Measurements from ENCODE around the gene CHIT1. TPM values are rescaled to one million over a fixed set of nuclear protein-coding genes. Genes with fewer than 3 reads are reported as not detected.

CHIT1 gene
- total and polyA plus RNA-seq, 9 of the 15 experiments (the other 6 are each of a cell fraction or from before 2014, with no cell fraction given), result not detected

DNA sequence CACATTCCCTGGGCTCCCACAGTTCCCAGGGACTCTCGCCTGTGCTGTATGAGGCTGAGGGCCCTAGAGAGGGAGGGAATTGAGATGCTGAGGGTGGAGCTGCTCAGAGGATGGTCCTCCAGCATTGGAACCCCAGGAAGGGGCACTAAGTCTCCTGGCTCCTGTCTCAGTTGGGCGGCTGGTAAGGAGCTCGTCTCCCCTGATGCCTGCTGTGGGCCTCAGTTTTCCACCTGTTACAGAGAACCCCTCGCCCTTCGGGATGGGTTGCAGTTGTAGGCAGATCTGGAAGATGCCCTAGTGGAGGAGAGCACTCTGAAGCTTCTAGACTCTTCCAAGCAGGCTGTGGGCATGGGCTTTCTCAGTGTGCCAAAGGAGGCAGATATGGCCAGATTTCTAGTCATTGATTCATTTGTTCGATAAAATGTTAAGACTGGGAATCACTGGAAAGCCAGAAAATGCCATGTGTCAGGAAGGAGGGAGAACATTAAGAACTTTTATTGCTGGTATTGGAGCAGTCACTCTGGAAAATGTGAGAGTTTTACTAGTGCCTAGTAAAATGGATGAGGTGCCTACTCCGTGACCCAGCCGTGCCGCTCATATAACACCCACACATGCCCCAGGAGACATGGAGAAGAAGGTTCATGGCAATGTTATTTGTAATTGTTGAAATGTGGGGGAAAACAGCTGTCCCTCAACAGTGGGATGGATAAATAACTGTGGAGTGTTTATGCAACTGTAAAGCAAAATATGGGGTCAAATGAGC, 53.0 kb downstream of the CHIT1 start:
- WGBS (ENCODE audit: insufficient coverage, low coverage, missing lambda C conversion rate), result 2% methylated on average over 9 of the region's 9 CpGs
- H3K9ac ChIP-seq (ENCODE audit: insufficient read depth in 1 of 2, low read depth in 2 of 2, low read length in 2 of 2), result 0 out of 4 replicates have a peak overlapping the region, but pooled peaks of 1 of the 2 experiments have one; percentile 4
- H3K4me1 ChIP-seq (replicated peaks in 1 of 2; ENCODE audit: control insufficient read depth in 2 of 2, insufficient read depth in 2 of 2, low read length in 2 of 2), result peaks cover 0 to 5% of the 10 kb centered on the region in 2 experiments; a peak in 1 of 5 replicates

More for the DNA sequence above, 53.0 kb downstream of the CHIT1 start:
- TF ChIP-seq, protein P1, sequence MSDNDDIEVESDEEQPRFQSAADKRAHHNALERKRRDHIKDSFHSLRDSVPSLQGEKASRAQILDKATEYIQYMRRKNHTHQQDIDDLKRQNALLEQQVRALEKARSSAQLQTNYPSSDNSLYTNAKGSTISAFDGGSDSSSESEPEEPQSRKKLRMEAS (CRISPR knock-in tag; IDR thresholded peaks at IDR 0.05), result no peak
- TF ChIP-seq, protein P2, sequence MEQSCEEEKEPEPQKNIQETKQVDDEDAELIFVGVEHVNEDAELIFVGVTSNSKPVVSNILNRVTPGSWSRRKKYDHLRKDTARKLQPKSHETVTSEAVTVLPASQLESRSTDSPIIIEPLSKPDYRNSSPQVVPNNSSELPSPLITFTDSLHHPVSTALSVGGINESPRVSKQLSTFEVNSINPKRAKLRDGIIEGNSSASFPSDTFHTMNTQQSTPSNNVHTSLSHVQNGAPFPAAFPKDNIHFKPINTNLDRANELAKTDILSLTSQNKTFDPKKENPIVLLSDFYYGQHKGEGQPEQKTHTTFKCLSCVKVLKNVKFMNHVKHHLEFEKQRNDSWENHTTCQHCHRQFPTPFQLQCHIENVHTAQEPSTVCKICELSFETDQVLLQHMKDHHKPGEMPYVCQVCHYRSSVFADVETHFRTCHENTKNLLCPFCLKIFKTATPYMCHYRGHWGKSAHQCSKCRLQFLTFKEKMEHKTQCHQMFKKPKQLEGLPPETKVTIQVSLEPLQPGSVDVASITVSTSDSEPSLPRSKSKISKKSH (CRISPR knock-in tag; IDR thresholded peaks at IDR 0.05), result no peak
- no peak for TF ChIP-seq EWSR1 (IDR thresholded peaks at IDR 0.05; ENCODE audit: borderline replicate concordance, low read depth, partially characterized antibody)
- TF ChIP-seq ZC3H4 (CRISPR knock-in tag; IDR thresholded peaks at IDR 0.05; ENCODE audit: borderline replicate concordance), result no peak
- TF ChIP-seq TRIM28 (IDR thresholded peaks at IDR 0.05), result no peak
- no peak for TF ChIP-seq STAT5A (IDR thresholded peaks at IDR 0.05; ENCODE audit: borderline replicate concordance, low read length)
- TF ChIP-seq, protein P3, sequence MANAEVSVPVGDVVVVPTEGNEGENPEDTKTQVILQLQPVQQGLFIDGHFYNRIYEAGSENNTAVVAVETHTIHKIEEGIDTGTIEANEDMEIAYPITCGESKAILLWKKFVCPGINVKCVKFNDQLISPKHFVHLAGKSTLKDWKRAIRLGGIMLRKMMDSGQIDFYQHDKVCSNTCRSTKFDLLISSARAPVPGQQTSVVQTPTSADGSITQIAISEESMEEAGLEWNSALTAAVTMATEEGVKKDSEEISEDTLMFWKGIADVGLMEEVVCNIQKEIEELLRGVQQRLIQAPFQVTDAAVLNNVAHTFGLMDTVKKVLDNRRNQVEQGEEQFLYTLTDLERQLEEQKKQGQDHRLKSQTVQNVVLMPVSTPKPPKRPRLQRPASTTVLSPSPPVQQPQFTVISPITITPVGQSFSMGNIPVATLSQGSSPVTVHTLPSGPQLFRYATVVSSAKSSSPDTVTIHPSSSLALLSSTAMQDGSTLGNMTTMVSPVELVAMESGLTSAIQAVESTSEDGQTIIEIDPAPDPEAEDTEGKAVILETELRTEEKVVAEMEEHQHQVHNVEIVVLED (CRISPR knock-in tag; IDR thresholded peaks at IDR 0.05), result no peak
- TF ChIP-seq, protein P4, sequence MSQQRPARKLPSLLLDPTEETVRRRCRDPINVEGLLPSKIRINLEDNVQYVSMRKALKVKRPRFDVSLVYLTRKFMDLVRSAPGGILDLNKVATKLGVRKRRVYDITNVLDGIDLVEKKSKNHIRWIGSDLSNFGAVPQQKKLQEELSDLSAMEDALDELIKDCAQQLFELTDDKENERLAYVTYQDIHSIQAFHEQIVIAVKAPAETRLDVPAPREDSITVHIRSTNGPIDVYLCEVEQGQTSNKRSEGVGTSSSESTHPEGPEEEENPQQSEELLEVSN (IDR thresholded peaks at IDR 0.05; ENCODE audit: borderline replicate concordance in 1 of 2, extremely low read depth in 1 of 2, insufficient read depth in 1 of 2, insufficient read length in 1 of 2, low read depth in 1 of 2, low read length in 1 of 2, poor library complexity in 1 of 2, severe bottlenecking in 1 of 2), result no peak
- no peak for TF ChIP-seq PRMT5 (CRISPR knock-in tag; IDR thresholded peaks at IDR 0.05)
- TF ChIP-seq, protein P5, sequence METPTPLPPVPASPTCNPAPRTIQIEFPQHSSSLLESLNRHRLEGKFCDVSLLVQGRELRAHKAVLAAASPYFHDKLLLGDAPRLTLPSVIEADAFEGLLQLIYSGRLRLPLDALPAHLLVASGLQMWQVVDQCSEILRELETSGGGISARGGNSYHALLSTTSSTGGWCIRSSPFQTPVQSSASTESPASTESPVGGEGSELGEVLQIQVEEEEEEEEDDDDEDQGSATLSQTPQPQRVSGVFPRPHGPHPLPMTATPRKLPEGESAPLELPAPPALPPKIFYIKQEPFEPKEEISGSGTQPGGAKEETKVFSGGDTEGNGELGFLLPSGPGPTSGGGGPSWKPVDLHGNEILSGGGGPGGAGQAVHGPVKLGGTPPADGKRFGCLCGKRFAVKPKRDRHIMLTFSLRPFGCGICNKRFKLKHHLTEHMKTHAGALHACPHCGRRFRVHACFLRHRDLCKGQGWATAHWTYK (CRISPR knock-in tag; IDR thresholded peaks at IDR 0.05), result no peak
- TF ChIP-seq SNRNP70 (optimal IDR thresholded peaks at IDR 0.05; ENCODE audit: low read depth, low read length), result no peak
- no peak for TF ChIP-seq ZSCAN29 (IDR thresholded peaks at IDR 0.05)
- no peak for TF ChIP-seq ZZZ3 (IDR thresholded peaks at IDR 0.05)
- no peak for TF ChIP-seq RUNX1 (IDR thresholded peaks at IDR 0.05; ENCODE audit: low read depth)
- no peak for TF ChIP-seq PYGO2 (tag; IDR thresholded peaks at IDR 0.05)
- no peak for TF ChIP-seq SLC30A9 (CRISPR knock-in tag; IDR thresholded peaks at IDR 0.05)
- TF ChIP-seq ELF4 (CRISPR knock-in tag; IDR thresholded peaks at IDR 0.05), result no peak
- Histone ChIP-seq H3K4me3 (no peak overlapping the region), H3K27ac (ENCODE audit: extremely low read depth, low read depth, low read length) (no peak overlapping the region), H3K9me3 (replicated peaks; ENCODE audit: control insufficient read depth, insufficient read depth, low read depth, low read length) (no peaks in the 10 kb centered on the region), H2AFZ (ENCODE audit: low read depth, low read length) (no peak overlapping the region), H3K79me2 (ENCODE audit: control insufficient read depth, insufficient read depth, low read length) (no peaks in the 10 kb centered on the region), H3K9me1 (ENCODE audit: control insufficient read depth, insufficient read depth, low read length) (no peaks in the 10 kb centered on the region), H3K36me3 (ENCODE audit: control insufficient read depth, insufficient read depth, low read length) (no peaks in the 10 kb centered on the region), H3K27me3 (ENCODE audit: control insufficient read depth in 2 of 2, insufficient read depth in 2 of 2, low read length in 2 of 2) (peaks cover 16 to 71% of the 10 kb centered on the region in 2 experiments; a peak in 4 of 5 replicates), H3K4me2 (ENCODE audit: insufficient read depth, low read length) (no peak overlapping the region), H4K20me1 (replicated peaks; ENCODE audit: control insufficient read depth, insufficient read depth, low read length) (peaks cover 21% of the 10 kb centered on the region; the same call in 1 of the 2 replicates)
- FAIRE-seq (no peak), ATAC-seq (no peak), DNase-seq (ENCODE audit: extremely low read depth in 1 of 4, low spot score in 3 of 4) (no peak)
- ChIA-PET POLR2A (interaction anchor here (0.9 to 1.2 kb wide), 3 partner anchors 16 to 40 kb away, joined by 3 to 4 read pairs (median 3); no protein-coding TSS in a partner anchor), CTCF (ENCODE audit: low intra/inter-chr PET ratio) (no interaction called here)
- in situ Hi-C loops (cut with MboI), result no loop called here
- no TSS peak for BruUV-seq (replicated peaks)
- intact Hi-C loops (cut with micrococcal nuclease), result no loop called here
